ENCODE results near the gene CDC7. TPM values are rescaled to one million over a fixed set of nuclear protein-coding genes. Genes with fewer than 3 reads are reported as not detected.

The CDC7 gene
- total and polyA plus RNA-seq, 9 of the 15 experiments (the other 6 are each of a cell fraction or from before 2014, with no cell fraction given) = 22.3 to 66.8 (median 44.2) TPM

- FAIRE-seq = no peak
- Histone ChIP-seq H3K36me3 (ENCODE audit: control insufficient read depth, insufficient read depth, low read length) (no peaks in the 10 kb centered on the region), H3K79me2 (ENCODE audit: control insufficient read depth, insufficient read depth, low read length) (no peaks in the 10 kb centered on the region), H3K4me3 (no peak overlapping the region), H3K4me1 (replicated peaks in 1 of 2; ENCODE audit: control insufficient read depth in 2 of 2, insufficient read depth in 2 of 2, low read length in 2 of 2) (no peaks in the 10 kb centered on the region), H2AFZ (ENCODE audit: low read depth, low read length) (no peak overlapping the region), H3K9me1 (ENCODE audit: control insufficient read depth, insufficient read depth, low read length) (no peaks in the 10 kb centered on the region), H3K4me2 (ENCODE audit: insufficient read depth, low read length) (no peak overlapping the region), H3K27me3 (ENCODE audit: control insufficient read depth in 2 of 2, insufficient read depth in 2 of 2, low read length in 2 of 2) (no peaks in the 10 kb centered on the region), H3K9ac (ENCODE audit: insufficient read depth in 1 of 2, low read depth in 2 of 2, low read length in 2 of 2) (no peak overlapping the region), H3K9me3 (replicated peaks; ENCODE audit: control insufficient read depth, insufficient read depth, low read depth, low read length) (no peaks in the 10 kb centered on the region), H3K27ac (ENCODE audit: extremely low read depth, low read depth, low read length) (no peak overlapping the region), H4K20me1 (replicated peaks; ENCODE audit: control insufficient read depth, insufficient read depth, low read length) (no peaks in the 10 kb centered on the region)
- POLR2A ChIA-PET = no interaction called here
- no TSS peak for BruUV-seq (replicated peaks)
- in situ Hi-C loops (cut with MboI) (no loop called here), intact Hi-C loops (cut with micrococcal nuclease) (no loop called here)
- CTCF ChIA-PET (ENCODE audit: low intra/inter-chr PET ratio) = no interaction called here
- ATAC-seq = no peak
- DNase-seq (ENCODE audit: extremely low read depth in 1 of 4, low spot score in 3 of 4) = no peak
- WGBS (ENCODE audit: insufficient coverage, low coverage, missing lambda C conversion rate) = 6% methylated on average over 3 of the region's 3 CpGs
- TF ChIP-seq YBX1 (IDR thresholded peaks at IDR 0.05) (no peak), TOE1 (IDR thresholded peaks at IDR 0.05; ENCODE audit: borderline replicate concordance) (peak; percentile 24; the same call in 1 of the 2 replicates), TOE1 (CRISPR knock-in tag; IDR thresholded peaks at IDR 0.05; ENCODE audit: borderline replicate concordance, low read depth) (no peak), ZFP91 (CRISPR knock-in tag; IDR thresholded peaks at IDR 0.05) (no peak), ZNF79 (CRISPR knock-in tag; IDR thresholded peaks at IDR 0.05; ENCODE audit: low read depth) (no peak), TRIM28 (IDR thresholded peaks at IDR 0.05) (no peak), RAD51 (IDR thresholded peaks at IDR 0.05; ENCODE audit: borderline replicate concordance, low read depth) (peak; percentile 64), TAF1 (IDR thresholded peaks at IDR 0.05; ENCODE audit: control insufficient read depth, extremely low read depth, insufficient read depth, low read length, severe bottlenecking) (no peak), MEIS2 (IDR thresholded peaks at IDR 0.05; ENCODE audit: partially characterized antibody) (no peak), ZNF609 (CRISPR knock-in tag; IDR thresholded peaks at IDR 0.05; ENCODE audit: borderline replicate concordance) (no peak), ZFP36 (IDR thresholded peaks at IDR 0.05; ENCODE audit: low read depth, low read length, partially characterized antibody) (no peak)
- TF ChIP-seq, protein P1, sequence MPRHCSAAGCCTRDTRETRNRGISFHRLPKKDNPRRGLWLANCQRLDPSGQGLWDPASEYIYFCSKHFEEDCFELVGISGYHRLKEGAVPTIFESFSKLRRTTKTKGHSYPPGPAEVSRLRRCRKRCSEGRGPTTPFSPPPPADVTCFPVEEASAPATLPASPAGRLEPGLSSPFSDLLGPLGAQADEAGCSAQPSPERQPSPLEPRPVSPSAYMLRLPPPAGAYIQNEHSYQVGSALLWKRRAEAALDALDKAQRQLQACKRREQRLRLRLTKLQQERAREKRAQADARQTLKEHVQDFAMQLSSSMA (CRISPR knock-in tag; IDR thresholded peaks at IDR 0.05) = no peak
- TF ChIP-seq, protein P2, sequence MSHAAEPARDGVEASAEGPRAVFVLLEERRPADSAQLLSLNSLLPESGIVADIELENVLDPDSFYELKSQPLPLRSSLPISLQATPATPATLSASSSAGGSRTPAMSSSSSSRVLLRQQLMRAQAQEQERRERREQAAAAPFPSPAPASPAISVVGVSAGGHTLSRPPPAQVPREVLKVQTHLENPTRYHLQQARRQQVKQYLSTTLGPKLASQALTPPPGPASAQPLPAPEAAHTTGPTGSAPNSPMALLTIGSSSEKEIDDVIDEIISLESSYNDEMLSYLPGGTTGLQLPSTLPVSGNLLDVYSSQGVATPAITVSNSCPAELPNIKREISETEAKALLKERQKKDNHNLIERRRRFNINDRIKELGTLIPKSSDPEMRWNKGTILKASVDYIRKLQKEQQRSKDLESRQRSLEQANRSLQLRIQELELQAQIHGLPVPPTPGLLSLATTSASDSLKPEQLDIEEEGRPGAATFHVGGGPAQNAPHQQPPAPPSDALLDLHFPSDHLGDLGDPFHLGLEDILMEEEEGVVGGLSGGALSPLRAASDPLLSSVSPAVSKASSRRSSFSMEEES (CRISPR knock-in tag; IDR thresholded peaks at IDR 0.05) = peak; percentile 90
Measured at GRCh38 chr1:91487469-91487868, 13.2 kb upstream of the CDC7 start.
